Superior temporal gyrus (tissue), 1 donor: ENCODE measurements around the gene CGAS.
A peak's percentile ranks its signal among the peaks of the same experiment; 100 is the strongest.
"Not testable (repeated sequence)": the region's sequence is repeated elsewhere in the genome, so short reads cannot be mapped to it uniquely, and the experiment has no call there.

Source experiments
- DNase-seq: peaks from one replicate; pipeline ENCODE4 v3.0.0-alpha.2; 2016; ENCODE audit errors: extremely low spot score

CGAS gene

DNA sequence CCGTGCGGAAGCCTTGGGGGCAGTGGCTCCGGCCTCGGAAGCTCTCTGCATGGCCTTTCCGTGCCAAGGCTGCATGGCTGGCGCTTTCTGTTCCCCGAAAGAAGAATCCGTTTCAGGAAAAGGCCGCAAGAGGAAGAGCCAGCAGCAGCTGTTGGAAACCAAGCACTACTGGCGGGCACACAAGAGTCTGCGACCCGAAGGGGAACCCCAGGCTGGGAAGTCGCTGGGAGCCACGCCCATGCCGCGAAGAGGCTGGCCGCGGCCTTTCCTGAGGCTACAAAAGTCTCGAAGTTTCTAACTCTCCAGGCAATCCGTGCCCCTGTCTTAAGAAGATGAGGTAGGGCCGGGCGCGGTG, at the start of gene CGAS:
TSS of gene CGAS (minus strand) at position 191 of the 355 bp plus-strand sequence. CDS start at position 75, 116 bp downstream.
- DNase-seq, result peak; percentile 37

DNA sequence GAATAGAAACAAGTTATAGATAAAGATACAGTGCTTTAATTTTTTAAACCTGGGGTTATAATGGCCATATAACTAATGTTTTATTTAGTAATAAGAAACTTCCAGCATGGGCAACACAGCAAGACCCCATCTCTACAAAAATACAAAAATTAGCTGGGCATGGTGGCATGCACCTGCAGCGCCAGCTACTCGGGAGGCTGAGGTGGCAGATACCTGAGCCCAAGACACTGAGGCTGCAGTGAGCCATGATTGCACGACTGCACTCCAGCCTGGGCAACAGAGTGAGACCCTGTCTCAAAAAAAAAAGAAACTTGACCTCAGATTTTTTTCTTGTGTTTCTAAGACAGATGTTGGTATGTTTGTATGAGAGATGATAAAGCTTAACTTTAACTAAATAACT, 45.8 kb upstream of the CGAS start:
- no peak for DNase-seq

DNA sequence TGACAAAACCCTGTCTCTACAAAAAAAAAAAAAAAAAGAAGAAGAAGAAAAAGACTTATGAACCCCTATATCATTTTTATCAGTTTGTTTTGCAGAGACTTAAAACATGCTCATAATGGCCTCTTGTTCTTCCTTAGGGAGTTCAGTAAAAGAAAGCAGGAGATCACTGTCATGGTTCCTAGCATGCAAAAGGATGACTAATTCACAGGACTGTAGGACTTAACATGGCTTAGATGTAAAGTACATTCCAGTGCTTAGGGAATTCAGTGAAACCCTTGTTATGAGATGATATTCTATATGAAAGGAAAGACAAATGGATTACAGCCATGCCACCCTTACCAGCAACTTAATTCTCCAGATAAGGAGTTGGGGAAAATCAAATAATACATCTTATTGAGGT, 39.3 kb upstream of the CGAS start:
- DNase-seq, result no peak

DNA sequence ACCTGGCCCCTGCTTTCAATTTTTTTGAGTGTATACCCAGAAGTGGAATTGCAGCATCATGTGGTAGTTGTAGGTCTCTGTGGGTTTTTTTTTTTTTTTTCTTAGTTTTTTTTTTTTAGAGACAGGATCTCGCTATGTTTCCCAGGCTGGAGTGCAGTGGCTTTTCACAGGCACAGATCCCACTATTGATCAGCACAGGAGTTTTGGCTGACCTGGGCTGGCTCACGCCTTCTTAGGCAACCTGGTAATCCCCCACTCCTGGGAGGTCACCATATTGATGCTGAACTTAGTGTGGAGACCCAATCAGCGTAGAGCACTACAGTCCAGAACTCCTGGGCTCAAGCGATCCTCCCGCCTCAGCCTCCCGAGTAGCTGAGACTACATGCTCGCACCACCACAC, 35.4 kb upstream of the CGAS start:
- no peak for DNase-seq

DNA sequence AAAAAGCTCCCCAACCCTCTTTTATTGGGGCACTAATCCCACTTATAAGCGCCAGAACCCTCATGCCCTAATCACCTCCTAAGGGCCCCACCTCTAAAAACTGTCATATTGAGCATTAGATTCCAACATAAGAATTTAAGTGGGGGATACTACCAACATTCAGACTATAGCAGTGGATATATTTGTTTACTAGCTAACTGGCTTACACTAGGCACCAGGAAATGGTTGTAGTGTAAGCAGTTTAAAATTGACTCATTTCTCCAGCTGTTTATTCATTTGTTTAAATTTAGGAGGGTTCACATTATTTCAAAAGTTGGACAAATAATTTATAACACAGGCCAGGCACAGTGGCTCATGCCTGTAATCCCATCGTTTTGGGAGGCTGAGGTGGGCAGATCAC, 32.3 kb upstream of the CGAS start:
- DNase-seq, result no peak

DNA sequence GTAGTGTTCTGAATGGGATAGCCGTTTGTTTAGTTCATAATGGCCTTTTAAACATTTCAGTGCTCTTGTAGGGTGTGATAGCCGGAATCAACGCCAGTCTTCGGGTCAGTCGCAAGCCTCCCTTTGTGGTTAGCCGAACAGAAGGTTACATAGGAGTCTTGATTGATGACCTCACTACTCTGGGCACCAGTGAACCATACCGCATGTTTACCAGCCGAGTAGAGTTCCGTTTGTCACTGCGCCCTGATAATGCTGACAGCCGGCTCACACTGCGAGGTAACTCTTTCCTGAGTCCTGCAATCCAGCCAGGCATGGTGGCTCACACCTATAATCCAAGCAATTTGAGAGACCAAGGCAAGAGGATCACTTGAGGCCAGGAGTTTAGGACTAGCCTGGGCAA, 29.9 kb upstream of the CGAS start:
- no peak for DNase-seq

DNA sequence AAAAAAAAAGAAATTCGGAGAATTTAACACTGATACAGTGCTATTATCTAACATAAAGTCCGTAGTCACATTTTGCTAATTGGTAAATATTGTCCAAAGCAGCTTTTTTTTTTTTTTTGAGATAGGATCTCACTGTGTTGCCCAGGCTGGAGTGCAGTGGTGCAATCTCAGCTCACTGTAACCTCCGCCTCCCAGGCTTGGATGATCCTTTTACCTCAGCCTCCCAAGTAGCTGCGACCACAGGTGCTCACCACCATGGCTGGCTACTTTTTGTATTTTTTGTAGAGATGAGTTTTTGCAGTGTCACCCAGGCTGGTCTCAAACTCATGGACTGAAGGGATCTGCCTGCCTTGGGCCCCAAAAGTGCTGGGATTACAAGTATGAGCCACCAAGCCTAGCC, 25.3 kb upstream of the CGAS start:
- no peak for DNase-seq

DNA sequence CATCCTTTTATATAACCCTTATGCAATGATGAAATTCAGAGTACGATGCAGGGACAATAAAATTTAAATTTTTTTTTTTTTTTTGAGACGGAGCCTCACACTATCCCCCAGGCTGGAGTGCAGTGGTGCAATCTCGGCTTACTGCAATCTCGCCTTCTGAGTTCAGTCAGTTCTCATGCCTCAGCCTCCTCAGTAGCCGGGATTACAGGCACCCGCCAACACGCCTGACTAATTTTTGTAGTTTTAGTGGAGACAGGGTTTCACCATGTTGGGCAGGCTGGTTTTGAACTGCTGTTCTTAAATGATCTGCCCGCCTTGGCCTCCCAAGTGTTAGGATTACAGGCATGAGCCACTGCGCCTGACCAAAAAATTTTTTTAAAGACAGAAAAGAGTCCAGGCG, 24.6 kb upstream of the CGAS start:
- DNase-seq, result no peak

DNA sequence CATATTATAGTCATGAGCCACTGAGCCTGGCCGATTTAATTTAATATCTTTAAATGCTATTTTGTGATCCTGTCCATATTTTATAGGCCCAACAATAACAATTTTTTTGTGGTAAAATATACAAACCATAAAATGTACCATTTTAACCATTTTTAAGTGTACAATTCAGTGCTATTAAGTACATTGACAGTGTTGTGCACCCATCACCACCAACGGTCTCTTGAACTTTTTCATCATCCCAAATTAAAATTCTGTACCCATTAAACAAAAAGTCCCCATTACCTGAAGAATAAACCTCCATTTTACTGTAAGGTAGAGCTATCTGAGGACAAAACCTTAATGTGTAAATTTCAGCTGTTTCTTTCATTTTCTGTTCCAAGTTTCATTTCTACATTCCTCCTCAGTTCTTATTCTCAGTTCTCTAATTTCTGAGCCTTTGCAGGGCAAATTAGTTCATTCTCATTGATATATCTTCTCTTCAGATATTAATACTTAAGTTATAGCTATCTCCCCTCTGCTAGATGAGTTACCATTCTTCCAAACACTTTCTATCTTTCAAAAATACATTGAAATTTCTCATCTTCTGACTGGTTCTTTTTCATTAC, 19.7 kb upstream of the CGAS start:
- no peak for DNase-seq

DNA sequence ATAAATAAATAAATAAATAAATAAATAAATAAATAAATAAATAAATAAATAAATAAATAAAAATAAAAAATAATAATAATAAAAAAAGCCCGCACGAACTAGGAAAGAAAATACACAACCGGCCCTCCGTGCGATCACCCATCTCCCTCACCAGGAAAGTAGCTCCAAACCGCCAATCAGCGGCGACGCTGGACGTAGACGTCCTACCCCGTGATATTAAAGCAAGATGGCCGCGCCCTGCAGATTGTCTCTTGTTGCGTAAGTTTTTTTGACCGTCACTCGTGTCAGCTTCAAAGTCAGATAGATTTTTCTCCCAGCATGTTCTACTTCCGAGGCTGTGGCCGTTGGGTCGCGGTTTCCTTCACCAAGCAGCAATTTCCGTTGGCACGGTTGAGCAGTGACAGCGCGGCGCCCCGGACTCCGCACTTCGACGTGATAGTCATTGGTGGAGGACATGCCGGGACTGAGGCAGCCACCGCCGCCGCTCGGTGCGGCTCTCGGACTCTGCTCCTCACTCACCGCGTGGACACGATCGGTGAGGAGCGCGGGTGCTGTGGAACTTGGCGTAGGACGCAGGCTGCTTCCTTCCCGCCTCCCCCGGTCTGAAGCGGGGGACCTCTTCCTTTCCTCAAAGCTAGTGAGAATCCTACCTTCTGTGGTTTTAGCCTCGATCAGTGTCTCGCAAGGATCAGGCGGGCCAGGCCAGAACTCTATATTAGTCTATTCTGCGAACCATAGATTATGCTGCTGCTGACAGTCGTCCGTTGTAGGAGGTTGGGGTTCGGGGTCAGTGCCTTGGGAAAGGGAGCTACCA, 9.6 kb upstream of the CGAS start, which contains the start of gene MTO1:
TSS of gene MTO1 (plus strand) at position 201 of the 814 bp plus-strand sequence. CDS start at position 319, 118 bp downstream.
- DNase-seq, result peak; percentile 95

DNA sequence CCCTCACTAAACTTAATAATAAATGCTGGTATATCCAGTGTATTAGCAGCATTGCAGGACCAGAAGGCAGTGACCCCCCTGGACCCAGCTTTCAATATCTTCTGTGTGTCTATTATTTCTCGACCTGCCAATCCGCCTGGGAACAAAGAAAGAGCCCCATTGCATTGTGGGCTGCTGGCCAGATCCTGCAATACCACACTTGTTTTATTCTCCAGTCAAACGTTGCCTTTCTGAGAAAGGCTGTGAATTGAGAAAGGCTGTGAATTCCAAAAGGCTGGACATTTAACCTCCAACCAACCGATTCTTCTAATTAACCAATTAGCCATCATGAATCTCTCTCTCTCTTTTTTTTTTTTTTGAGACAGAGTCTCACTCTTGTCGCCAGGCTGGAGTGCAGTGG, 8.0 kb upstream of the CGAS start:
- peak; percentile 70 for DNase-seq

DNA sequence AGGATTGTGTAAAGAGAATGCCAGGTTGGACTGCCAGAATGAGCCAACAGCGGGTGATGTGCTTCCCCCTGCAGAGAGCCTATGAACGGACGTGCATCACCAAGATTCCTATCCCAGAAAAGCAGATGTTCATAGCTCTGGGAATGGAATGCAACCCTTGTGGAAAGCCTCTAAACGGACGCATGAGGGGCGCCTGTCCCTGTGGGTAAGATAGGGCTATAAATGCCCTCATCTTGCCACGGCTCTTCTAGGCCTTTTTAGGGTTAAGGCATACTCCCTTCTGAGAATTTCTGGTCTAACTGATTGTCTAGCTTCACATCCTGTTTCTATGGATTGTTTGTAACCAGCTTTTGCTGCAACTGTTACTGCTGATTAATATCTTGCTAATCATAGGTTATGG, 7.4 kb upstream of the CGAS start:
- DNase-seq, result not testable (repeated sequence)

DNA sequence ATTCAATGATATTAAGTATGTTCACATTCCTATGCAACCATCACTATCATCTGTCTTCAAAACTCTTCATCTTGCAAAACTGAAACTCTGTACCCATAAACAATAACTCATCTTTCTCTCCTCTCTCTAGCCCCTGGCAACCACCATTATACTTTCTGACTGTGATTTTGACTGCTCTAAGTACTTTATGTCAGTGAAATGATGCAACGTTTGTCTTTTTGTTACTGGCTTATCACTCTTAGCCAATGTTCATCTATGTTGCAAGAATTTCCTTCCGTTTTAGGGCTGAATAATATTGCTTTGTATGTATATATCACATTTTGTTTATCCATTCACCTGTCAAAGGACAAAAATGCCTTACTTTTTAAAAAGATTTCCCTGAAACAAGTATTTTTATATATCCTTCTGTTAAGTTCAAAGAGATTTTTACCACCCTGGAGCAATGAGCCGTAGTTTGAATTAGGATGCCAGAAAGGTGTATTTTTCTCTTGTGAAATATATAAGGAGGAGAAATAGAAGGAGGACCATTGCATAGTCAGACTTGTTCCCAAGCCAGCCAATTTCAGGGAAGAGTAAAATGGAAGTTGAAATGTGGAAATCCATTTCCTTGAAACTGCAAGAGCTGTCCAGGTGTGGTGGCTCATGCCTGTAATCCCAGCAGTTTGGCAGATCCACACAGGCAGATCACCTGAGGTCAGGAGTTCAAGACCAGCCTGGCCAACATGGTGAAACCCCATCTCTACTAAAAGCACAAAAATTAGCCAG, 4.0 kb upstream of the CGAS start:
- DNase-seq, result no peak

DNA sequence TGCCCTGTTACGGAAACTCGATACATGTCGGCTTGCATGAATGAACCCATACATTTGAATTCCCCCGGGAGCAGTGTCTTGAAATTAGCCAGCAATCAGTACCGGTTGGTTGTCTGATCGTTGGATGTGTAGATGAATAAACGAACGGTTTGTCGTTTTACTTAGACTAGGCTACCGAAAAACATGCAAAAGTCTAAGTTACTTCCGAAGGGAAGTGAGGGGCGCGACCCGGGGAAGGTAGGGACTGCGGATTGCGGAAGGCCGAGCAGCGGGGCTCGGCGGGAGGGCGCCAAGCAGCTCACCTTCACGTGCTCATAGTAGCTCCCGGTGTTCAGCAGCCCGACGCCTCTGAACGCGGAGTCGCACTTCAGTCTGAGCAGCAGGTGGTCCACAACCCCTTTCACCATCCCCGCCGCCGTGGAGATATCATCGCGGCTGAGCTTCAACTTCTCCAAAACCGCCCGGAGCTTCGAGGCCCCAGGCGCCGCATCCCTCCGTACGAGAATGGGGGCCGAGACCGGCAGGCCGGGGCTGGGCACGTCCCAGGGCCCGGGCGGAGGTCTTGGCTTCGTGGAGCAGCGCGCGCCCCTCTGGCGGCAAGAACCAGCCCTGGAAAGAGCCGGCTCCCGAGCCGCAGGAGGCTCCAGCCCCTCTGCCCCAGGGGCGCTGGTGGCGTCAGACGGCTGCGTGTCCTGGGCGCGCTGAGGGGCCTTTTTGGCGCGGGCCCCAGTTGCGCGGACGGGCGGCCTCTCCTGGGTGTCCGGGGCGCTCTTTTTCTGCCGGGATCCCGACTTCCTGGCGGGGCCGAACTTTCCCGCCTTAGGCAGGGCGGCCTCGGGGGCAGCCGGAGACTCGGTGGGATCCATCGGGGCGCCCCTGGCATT, 632 bp downstream of the CGAS start:
- no peak for DNase-seq

DNA sequence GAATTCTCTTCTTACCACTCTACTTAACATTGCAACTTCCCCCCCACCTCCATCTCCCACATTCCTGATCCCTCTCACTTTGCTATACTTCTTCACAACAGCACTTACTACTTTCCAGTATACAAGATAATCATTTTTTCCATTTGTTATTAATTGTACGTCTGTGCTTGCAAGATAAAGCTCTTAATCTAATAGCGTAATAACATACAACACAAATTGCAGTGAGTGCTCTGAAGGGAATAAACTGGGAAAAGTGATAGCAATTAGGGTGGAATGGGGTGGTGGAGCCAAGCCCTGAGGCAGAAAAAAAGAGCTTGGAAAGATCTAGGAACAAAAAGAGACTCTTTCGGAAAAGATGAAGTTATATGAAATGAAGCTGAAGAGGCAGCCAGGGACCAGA, 8.5 kb downstream of the CGAS start:
- DNase-seq, result no peak

DNA sequence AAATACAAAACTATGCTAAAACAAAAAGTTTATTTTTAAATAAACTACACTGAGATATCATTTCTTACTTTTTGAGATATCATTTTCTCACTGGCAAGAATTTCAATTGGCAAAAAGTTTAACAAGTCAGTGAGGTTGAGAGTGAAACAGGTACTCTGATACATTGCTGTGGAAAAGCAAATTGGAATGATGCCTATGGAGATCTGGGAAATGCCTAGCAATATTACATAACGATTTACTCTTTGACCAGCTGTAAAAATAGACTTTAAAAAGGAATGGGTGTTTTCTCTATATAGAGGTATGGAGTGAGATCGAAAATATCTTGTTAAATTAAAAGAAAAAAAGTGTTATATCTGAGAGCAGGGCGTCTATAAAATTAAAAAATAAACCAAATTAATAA, 16.9 kb downstream of the CGAS start:
- DNase-seq, result no peak

DNA sequence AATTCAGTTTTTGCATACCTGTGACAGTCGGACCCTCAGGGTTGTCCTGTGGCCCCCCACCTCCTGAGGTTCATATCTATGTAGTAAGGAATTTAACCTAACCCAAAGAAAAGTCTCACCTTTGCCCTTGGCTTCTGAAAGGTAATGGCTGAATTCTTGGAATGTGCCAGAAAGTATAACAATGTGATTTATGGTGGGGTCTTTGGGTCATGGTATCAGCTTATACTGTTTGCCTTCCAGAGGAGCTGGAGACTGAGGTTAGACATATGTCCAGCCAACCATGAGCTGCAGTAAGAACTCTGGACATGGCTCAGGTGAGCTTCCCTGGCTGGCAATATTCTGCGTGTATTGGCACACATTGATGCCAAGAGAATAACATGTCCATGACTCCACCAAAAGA, 30.6 kb downstream of the CGAS start:
- DNase-seq, result peak; percentile 2

DNA sequence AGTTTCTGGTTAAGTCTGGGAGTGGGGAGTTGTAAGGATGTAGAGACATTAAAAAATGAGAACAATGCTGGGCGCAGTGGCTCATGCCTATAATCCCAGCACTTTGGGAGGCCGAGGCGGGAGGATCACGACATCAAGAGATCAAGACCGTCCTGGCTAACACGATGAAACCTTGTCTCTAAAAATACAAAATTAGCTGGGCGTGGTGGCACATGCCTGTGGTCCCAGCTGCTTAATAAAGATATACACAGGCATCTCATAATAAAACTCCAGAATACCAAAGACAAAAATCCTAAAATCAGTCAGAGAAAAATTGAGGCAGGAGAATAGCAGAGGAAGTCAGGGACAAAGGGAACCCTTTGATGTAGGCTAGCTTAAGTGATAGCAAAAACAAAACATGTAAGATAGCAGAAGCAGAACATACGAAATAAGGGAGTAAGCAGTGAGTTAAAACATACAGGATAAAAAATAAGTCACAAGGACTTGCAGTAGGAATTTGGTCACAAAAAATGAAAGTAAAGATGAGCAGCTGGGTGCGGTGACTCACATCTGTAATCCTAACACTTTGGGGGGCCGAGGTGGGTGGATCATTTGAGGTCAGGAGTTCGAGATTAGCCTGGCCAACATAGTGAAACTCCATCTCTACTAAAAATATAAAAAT, 33.9 kb downstream of the CGAS start:
- DNase-seq, result no peak

DNA sequence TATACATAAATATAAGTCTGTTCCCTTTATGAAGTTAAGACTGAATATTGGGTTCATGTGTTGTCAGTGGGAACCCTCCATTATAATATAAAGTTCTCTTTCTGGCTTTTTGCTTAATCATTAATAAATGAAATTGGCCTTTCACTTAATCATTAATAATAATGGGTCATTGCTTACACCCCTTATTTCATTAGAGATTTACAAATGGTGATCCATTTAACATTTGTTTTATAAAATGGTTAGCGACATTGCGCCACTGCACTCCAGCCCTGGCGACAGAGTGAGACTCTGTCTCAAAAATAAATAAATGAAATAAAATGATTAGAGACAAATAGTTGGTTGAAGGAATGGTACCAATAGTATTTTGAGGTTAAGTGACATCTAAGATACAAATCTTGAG, 39.0 kb downstream of the CGAS start:
- DNase-seq, result no peak

DNA sequence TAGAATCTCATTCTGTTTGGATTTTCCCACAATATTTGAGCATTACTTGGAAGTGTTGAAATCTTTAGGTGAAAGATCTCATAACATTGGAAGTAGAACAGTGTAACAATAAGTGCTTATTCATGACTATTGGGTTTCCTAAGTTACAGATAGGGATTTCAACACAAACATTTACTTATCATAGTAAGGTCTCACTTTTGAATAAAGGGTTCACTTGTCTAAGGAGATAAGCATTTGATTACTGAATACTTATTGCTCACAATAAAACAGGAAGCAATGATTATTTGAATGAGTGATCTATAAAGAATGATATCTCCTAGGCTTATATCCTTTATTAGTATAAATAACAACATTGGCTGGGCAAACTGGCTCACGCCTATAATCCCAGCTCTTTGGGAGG, 42.7 kb downstream of the CGAS start:
- no peak for DNase-seq

DNA sequence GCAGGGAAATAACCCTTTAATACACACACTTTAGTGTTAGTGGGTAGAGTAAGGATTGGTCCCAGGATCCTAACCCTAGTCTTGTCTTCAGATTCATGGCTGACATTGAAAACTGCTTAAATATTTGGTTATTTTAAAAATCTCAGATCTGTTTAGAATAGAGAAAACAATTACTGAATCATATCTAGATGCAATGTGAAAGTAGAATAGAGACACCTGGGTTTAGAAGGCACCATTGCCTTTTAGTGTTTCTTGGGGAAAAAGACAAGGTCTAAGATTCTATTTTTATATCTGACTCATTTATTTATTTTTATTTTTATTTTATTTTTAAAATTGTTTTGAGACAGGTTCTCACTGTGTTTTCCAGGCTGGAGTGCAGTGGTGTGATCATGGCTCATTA, 51.4 kb downstream of the CGAS start:
- DNase-seq, result no peak
